H54 (cell line): ENCODE results near the gene PPID.
A peak's percentile ranks its signal among the peaks of the same experiment; 100 is the strongest.
"Not testable (repeated sequence)": the region's sequence is repeated elsewhere in the genome, so short reads cannot be mapped to it uniquely, and the experiment has no call there.

ENCODE experiments used
- DNase-seq: peaks from one replicate; pipeline ENCODE4 v3.0.0; 2011; ENCODE audit warnings: low spot score, mixed read lengths; ENCODE audit not compliant: insufficient read length
- FAIRE-seq: peaks from 3 replicates; lab custom pipeline; 2011; peaks lifted over from hg19 to GRCh38; lab: Jason Lieb, UNC
- POLR2A ChIP-seq: IDR thresholded peaks from 2 replicates; pipeline ENCODE4 v1.6.1; 2011; ENCODE audit warnings: low read depth, mild to moderate bottlenecking, low read length

Gene PPID

DNA sequence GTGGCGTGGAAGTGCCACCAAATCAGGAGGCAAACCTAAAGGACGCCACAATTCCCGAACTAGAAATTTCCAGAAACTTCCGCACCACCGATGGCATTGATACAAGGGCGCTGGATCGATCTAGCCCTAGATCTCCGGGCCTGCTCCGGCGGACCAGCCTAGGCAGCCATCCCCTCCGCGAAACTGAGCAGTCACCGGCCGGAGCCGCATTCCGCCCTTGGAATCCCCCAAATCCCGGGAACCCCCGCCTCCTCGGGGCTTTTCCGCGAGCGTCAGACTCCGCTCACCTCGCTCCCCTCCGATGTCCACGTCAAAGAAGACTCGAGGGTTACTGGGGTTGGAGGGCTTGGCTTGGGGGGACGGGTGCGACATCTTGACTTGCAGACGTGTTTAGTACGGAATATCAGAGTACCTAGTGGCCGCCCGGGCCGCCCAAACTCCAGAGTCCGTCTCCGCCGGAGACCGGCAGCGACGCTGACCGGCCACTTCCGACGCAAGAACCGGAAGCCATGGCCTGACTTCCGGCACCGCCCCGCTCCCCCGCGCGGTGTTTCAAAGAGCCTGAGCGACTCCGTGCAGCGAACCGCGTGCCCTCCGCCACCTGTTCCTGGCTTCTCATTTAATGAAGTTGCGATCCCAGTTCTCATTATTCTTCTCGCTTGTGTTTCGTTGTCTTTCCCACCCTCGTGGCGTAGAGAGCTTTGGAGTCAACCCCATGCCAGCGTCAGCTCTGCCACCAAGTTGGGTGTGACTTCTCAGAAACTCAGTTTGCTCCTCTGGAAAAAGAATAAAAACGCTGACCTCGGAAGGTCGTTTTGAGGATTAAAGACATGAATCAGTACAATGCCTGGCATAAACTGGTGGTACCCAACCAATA is at the start of gene PPID:
TSS of gene PPID (minus strand) at position 480 of the 877 bp plus-strand sequence. CDS start at position 372, 108 bp downstream.
- DNase-seq (peak; percentile 63), FAIRE-seq (no peak)
- peak; percentile 83 for TF ChIP-seq POLR2A

DNA sequence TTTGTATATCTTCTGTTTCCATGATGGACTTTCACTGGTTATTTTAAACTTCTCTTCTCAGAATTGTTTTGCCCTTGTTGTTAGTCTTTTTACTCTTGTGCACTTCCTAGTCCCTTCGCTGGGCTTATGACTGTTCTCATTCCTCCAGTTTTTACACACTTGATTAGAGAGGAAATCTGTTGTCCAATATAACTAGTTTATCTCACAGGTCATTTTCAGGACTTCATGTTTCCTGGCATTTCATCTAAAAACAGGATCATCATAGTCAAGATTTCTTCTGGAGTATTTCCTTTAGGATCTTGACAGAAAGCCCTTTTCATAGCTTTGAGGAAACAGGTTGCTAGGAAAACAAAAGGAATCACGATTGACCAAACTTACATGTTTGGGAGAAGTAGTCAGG is 48.6 kb upstream of the PPID start:
- no peak for DNase-seq
- no peak for FAIRE-seq
- no peak for TF ChIP-seq POLR2A

- DNase-seq (no peak), FAIRE-seq (no peak)
- no peak for TF ChIP-seq POLR2A
These were observed 47.5 kb upstream of the PPID start for GRCh38 chr4:158770671-158771070.

GRCh38 chr4:158769175-158769921 is 46.2 kb upstream of the PPID start:
- no peak for DNase-seq
- no peak for FAIRE-seq
- TF ChIP-seq POLR2A, result no peak

- no peak for FAIRE-seq
- TF ChIP-seq POLR2A, result peak; percentile 58
- peak; percentile 52 for DNase-seq
These were observed 45.5 kb upstream of the PPID start, which contains the start of gene FNIP2 for GRCh38 chr4:158768555-158769174. TSS of gene FNIP2 (plus strand) at chr4:158769026. CDS start at chr4:158769213, 187 bp downstream.

DNA sequence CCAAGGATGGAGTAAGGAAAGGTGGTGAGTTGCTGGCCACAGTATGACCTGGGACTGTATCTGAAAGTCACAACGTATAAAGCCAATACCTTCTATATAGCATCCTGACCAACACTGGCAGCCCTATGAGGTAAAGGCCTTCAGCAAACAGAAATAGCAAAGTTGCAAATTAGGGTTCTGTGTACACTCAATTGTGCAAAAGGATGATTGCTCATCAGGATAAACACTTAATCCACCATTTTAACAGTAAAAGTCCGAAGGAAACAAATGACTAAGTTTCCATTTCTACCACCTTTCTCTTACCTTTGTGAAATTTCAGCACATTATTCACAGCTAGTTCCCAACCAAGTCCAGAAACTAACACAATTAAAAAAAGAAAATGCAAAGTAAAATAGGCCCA is 44.3 kb upstream of the PPID start:
- no peak for DNase-seq
- FAIRE-seq, result no peak
- TF ChIP-seq POLR2A, result no peak

DNA sequence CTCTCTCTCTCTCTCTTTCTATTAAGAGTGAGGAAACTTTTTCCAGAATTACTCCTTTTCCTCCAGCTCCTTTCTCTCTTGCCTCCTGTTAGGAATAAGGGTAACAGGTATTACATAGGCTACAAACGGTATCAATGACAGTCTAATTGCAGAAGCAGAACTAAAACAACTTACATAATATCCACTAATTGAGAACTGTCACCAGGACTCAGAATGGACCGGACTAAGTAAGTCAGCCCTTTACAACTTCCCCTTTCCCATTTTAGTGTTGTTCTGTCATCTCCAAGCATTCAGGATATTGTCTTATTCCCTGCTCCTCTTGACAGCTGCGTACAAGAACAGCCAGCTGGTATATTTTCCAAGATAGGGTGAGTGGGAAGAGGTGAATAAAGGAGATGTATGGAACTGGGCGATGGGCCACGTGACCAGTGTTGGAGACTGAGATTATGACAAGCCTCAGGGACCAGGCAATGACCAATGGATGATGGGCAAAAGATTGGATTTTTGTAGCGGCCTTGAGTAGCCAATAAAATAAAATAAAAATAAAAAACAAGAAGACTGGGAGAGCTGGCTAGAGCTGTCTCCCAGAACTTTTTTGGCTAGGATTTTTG is 43.3 kb upstream of the PPID start:
- no peak for FAIRE-seq
- no peak for DNase-seq
- no peak for TF ChIP-seq POLR2A

DNA sequence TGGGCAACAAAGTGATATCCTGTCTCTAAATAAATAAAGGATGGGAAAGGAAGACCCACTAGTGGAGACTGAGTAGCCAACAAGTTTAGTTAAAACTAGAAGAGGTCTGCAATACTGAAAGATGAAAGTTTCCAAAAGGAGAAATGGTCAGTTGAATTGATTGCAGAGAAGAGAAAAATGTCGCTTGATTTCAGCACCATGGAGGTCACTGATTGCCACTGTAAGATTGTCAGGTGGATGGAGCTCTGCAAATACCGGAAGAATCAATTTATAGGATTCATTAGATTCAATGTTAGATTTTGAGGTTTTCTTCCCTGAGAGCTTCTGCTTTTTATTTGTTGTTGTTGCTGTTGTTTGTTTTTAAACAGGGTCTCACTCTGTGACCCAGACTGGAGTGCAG is 40.3 kb upstream of the PPID start:
- FAIRE-seq (no peak), DNase-seq (no peak)
- TF ChIP-seq POLR2A, result no peak

- no peak for DNase-seq
- no peak for TF ChIP-seq POLR2A
- FAIRE-seq, result no peak
These were observed 39.4 kb upstream of the PPID start for GRCh38 chr4:158762553-158762952.

DNA sequence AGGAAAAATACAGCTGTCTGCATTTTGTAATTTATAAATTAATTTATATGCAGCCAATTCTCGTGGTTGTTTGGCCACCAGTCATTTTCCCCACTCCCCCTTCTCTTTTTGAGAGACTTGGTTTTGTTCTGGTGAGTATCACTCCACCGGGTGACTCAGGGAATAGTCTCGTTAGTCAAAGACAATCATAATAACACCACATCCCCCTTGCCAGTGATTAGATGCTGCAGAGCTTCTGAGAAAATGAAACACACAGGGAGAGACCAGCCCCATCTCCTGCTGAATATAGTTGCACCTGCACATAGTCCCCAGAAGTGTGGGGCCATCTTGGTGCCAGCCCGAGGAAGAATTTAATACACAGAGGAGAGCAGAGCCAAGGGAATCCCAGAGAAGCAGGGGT is 37.7 kb upstream of the PPID start:
- DNase-seq (no peak), FAIRE-seq (no peak)
- no peak for TF ChIP-seq POLR2A

- FAIRE-seq, DNase-seq: not testable (repeated sequence)
These were observed 36.3 kb upstream of the PPID start for GRCh38 chr4:158759539-158759938.

- TF ChIP-seq POLR2A, result no peak
- no peak for DNase-seq
- FAIRE-seq, result no peak
These were observed 35.5 kb upstream of the PPID start for GRCh38 chr4:158758703-158759102.

DNA sequence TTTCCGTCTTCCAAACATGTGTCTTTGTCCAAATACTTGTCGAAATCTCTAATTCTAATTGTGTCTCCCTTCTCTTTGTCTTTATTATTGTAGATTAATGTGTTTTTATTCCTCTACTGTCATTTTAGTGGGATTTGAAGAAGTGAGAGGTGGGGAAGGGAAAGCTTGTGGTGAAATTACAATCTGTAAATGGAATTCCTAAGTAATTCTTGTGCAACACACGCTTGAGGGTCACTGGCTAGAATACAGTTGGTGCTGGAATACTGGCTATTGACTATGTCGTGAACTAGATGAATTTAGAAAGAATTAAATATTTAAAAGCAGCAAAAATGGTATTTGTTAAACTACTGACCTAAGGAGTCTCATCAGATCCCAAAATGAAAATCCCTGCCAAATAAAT is 34.9 kb upstream of the PPID start:
- no peak for TF ChIP-seq POLR2A
- DNase-seq (no peak), FAIRE-seq (no peak)
